H1 (cell line): ENCODE results near the gene NARS2. TPM values are rescaled to one million over a fixed set of nuclear protein-coding genes. Genes with fewer than 3 reads are reported as not detected.

ENCODE experiments used
- CTCF ChIA-PET: fragments of 300-600 bp; sonication (Branson Sonifier 250); formaldehyde crosslinking; loops from one replicate; lab custom pipeline; 2021; ENCODE audit not compliant: partially characterized antibody; lab: Charles Lee
- POLR2A ChIA-PET: fragments of 300-600 bp; sonication (Branson Sonifier 250); formaldehyde crosslinking; loops from one replicate; lab custom pipeline; 2021; ENCODE audit warnings: inconsistent platforms; ENCODE audit not compliant: partially characterized antibody; lab: Charles Lee
- DNase-seq, 2 experiments: peaks; one replicate each; pipeline versions ENCODE4 v3.0.0 to v3.0.0-alpha.2; 2010 to 2022; ENCODE audit warnings: low spot score in 2 of 2, low read depth in 1 of 2, mixed read lengths in 1 of 2
- FAIRE-seq: peaks from 2 replicates; lab custom pipeline; 2011; peaks lifted over from hg19 to GRCh38; lab: Jason Lieb, UNC
- H2AFZ ChIP-seq: 2 replicates; pipeline ENCODE4 v1.8.1; 2012; ENCODE audit warnings: low read length, inconsistent platforms
- H2AK5ac ChIP-seq: 2 replicates; pipeline ENCODE4 v1.6.1; 2013; ENCODE audit warnings: low read depth, low read length
- H2BK120ac ChIP-seq: replicated peaks from 2 replicates; pipeline ENCODE3; 2013; ENCODE audit warnings: low read depth, low read length, inconsistent platforms
- H2BK12ac ChIP-seq: 2 replicates; pipeline ENCODE4 v1.6.1; 2013; ENCODE audit warnings: low read depth, low read length
- H2BK15ac ChIP-seq: 2 replicates; pipeline ENCODE4 v1.6.1; 2013; ENCODE audit warnings: low read length
- H2BK20ac ChIP-seq: 2 replicates; pipeline ENCODE4 v1.6.1; 2013; ENCODE audit warnings: low read length
- H2BK5ac ChIP-seq: 2 replicates; pipeline ENCODE4 v1.6.1; 2013; ENCODE audit warnings: low read depth, low read length
- H3K14ac ChIP-seq: 2 replicates; pipeline ENCODE4 v1.6.1; 2013; ENCODE audit warnings: inconsistent platforms; ENCODE audit not compliant: insufficient read length
- H3K18ac ChIP-seq: 2 replicates; pipeline ENCODE4 v1.6.1; 2013; ENCODE audit warnings: low read length; ENCODE audit errors: extremely low read depth
- H3K23ac ChIP-seq: 2 replicates; pipeline ENCODE4 v1.6.1; 2013; ENCODE audit warnings: inconsistent platforms; ENCODE audit not compliant: insufficient read length
- H3K23me2 ChIP-seq: 2 replicates; pipeline ENCODE4 v1.6.1; 2013; ENCODE audit warnings: low read depth, low read length
- H3K27ac ChIP-seq: 2 replicates; pipeline ENCODE4 v1.6.1; 2011; ENCODE audit warnings: low read depth, low read length, inconsistent platforms
- H3K27me3 ChIP-seq, 4 experiments: replicated peaks in 1 of 4; 1 replicate in 1 of 4; 2 replicates in 3 of 4; pipeline versions ENCODE4 v1.6.1 to v1.8.1; 2011 to 2013; ENCODE audit warnings: low read length in 3 of 4, mild to moderate bottlenecking in 3 of 4, inconsistent platforms in 2 of 4, mixed read lengths in 2 of 4, moderate library complexity in 1 of 4; ENCODE audit not compliant: control insufficient read depth in 3 of 4, insufficient read depth in 3 of 4; ENCODE audit errors: extremely low read depth in 1 of 4
- H3K36me3 ChIP-seq, 4 experiments: 2 replicates each; pipeline versions ENCODE4 v1.6.1 to v1.8.1; 2011 to 2013; ENCODE audit warnings: mild to moderate bottlenecking in 4 of 4, low read length in 3 of 4, moderate library complexity in 2 of 4, control low read depth in 1 of 4, inconsistent platforms in 1 of 4; ENCODE audit not compliant: insufficient read depth in 4 of 4, control insufficient read depth in 2 of 4
- H3K4ac ChIP-seq: replicated peaks from 2 replicates; pipeline ENCODE3; 2013; ENCODE audit warnings: low read length, low read depth, mixed read lengths, inconsistent platforms; ENCODE audit not compliant: insufficient read length
- H3K4me1 ChIP-seq, 4 experiments: replicated peaks in 1 of 4; 1 replicate in 1 of 4; 2 replicates in 3 of 4; pipeline versions ENCODE4 v1.6.1 to v1.8.1; 2011 to 2013; ENCODE audit warnings: low read length in 3 of 4, inconsistent platforms in 2 of 4, mixed read lengths in 1 of 4; ENCODE audit not compliant: insufficient read depth in 4 of 4, control insufficient read depth in 3 of 4
- H3K4me2 ChIP-seq, 2 experiments: 2 replicates each; pipeline versions ENCODE4 v1.6.1 to v1.8.1; 2011 to 2013; ENCODE audit warnings: low read depth in 2 of 2, low read length in 2 of 2, control low read depth in 1 of 2, inconsistent platforms in 1 of 2, mild to moderate bottlenecking in 1 of 2; ENCODE audit not compliant: insufficient read depth in 1 of 2
- H3K4me3 ChIP-seq, 4 experiments: fragments of 200-600, 300-600 bp in 1 of 4; sonication (generic), shearing (Covaris generic), sonication (Bioruptor Twin) in 1 of 4; 2 replicates each; pipeline versions ENCODE4 v1.5.1 to v1.8.1; 2011 to 2016; ENCODE audit warnings: low read length in 4 of 4, low read depth in 3 of 4, control low read depth in 2 of 4, inconsistent platforms in 2 of 4, mild to moderate bottlenecking in 2 of 4, mixed read lengths in 1 of 4, moderate library complexity in 1 of 4; ENCODE audit not compliant: insufficient read depth in 2 of 4; ENCODE audit errors: extremely low read depth in 1 of 4
- H3K56ac ChIP-seq: replicated peaks from 2 replicates; pipeline ENCODE3; 2013; ENCODE audit warnings: low read depth, mild to moderate bottlenecking, mixed read lengths, low read length, inconsistent platforms; ENCODE audit not compliant: insufficient read length
- H3K79me1 ChIP-seq: 2 replicates; pipeline ENCODE4 v1.6.1; 2013; ENCODE audit warnings: low read depth, low read length, control low read depth
- H3K79me2 ChIP-seq, 2 experiments: 2 replicates each; pipeline versions ENCODE4 v1.6.1 to v1.8.1; 2012 to 2013; ENCODE audit warnings: low read length in 2 of 2, mild to moderate bottlenecking in 2 of 2, inconsistent platforms in 1 of 2; ENCODE audit not compliant: insufficient read depth in 2 of 2, control insufficient read depth in 1 of 2
- H3K9ac ChIP-seq, 4 experiments: replicated peaks in 1 of 4; 1 replicate in 1 of 4; 2 replicates in 3 of 4; pipeline versions ENCODE4 v1.6.1 to v1.8.1; 2011 to 2013; ENCODE audit warnings: low read depth in 3 of 4, low read length in 3 of 4, control low read depth in 2 of 4, mild to moderate bottlenecking in 2 of 4, moderate library complexity in 2 of 4, inconsistent platforms in 1 of 4; ENCODE audit errors: extremely low read depth in 1 of 4
- H3K9me3 ChIP-seq, 2 experiments: 2 replicates each; pipeline versions ENCODE4 v1.6.1 to v1.8.1; 2012 to 2013; ENCODE audit warnings: mild to moderate bottlenecking in 2 of 2, moderate library complexity in 2 of 2, control low read depth in 1 of 2, inconsistent platforms in 1 of 2, low read depth in 1 of 2, low read length in 1 of 2, mixed read lengths in 1 of 2; ENCODE audit not compliant: insufficient read depth in 2 of 2
- H4K20me1 ChIP-seq, 2 experiments: replicated peaks in 1 of 2; 2 replicates each; pipeline versions ENCODE3 to v1.8.1; 2011 to 2013; ENCODE audit warnings: inconsistent platforms in 2 of 2, low read length in 2 of 2, mild to moderate bottlenecking in 1 of 2; ENCODE audit not compliant: insufficient read depth in 2 of 2, control insufficient read depth in 1 of 2
- H4K5ac ChIP-seq: 2 replicates; pipeline ENCODE4 v1.6.1; 2013; ENCODE audit warnings: low read length, low read depth, mixed read lengths, inconsistent platforms; ENCODE audit not compliant: insufficient read length
- H4K8ac ChIP-seq: 2 replicates; pipeline ENCODE4 v1.8.0; 2013; ENCODE audit warnings: mild to moderate bottlenecking, moderate library complexity, low read length, inconsistent platforms; ENCODE audit not compliant: insufficient read depth; ENCODE audit errors: extremely low read depth
- H4K91ac ChIP-seq: replicated peaks from 2 replicates; pipeline ENCODE3; 2013; ENCODE audit warnings: low read length, mixed read lengths, inconsistent platforms; ENCODE audit not compliant: insufficient read length
- GTF2F1 ChIP-seq: IDR thresholded peaks from 2 replicates; pipeline ENCODE4 v1.6.1; 2012; ENCODE audit warnings: low read depth, low read length, improper control_type of control experiment, borderline replicate concordance
- MAFK ChIP-seq: IDR thresholded peaks from 2 replicates; pipeline ENCODE4 v1.6.1; 2012; ENCODE audit warnings: low read depth, mild to moderate bottlenecking, improper control_type of control experiment, low read length
- PHF8 ChIP-seq: fragments of 200-600 bp; sonication (generic); conservative IDR thresholded peaks from 2 replicates; pipeline ENCODE4 v1.7.1; 2012; ENCODE audit warnings: low read depth, mild to moderate bottlenecking, inconsistent platforms, low read length, moderate library complexity
- WGBS, 2 experiments: shearing (Covaris generic) in 1 of 2; methylation state at CpG; one replicate each; pipeline versions ENCODE4 v1.1.6 to v1.1.7; 2013 to 2015; ENCODE audit warnings: low lambda C conversion rate in 2 of 2, mixed read lengths in 2 of 2, inconsistent platforms in 1 of 2, low coverage in 1 of 2, missing lambda C conversion rate in 1 of 2; ENCODE audit not compliant: insufficient replicate concordance in 2 of 2, insufficient coverage in 1 of 2, insufficient read length in 1 of 2; ENCODE audit errors: extremely low coverage in 1 of 2, missing lambda C conversion rate in 1 of 2; 5-methylcytosine and 5-hydroxymethylcytosine counted together
- polyA plus RNA-seq, 7 experiments: library from polyadenylated mRNA; depleted of rRNA in 3 of 7; stranded (reverse) in 5 of 7; unstranded in 2 of 7; fragments of >200 nt in 5 of 7; fragments of 200-250 nt in 2 of 7; gene quantifications; 1 replicate in 5 of 7; 2 replicates in 1 of 7; 4 replicates in 1 of 7; pipeline versions ENCODE4 v1.2.1 to v1.2.3, GENCODE V29; 2011 to 2013; ENCODE audit warnings: missing spikeins in 2 of 7, mixed read lengths in 2 of 7
- total RNA-seq: library from RNA; stranded (reverse); fragmentation: NEBNext Ultra II Directional; extraction: Animal tissue kit (Norgen Biotek cat#: 25700); gene quantifications from 2 replicates; pipeline ENCODE4 v1.2.1, GENCODE V29; 2021

Gene NARS2
- total and polyA plus RNA-seq, 2 of the 8 experiments (the other 6 are each of a cell fraction or from before 2014, with no cell fraction given), result 26.2 to 51.6 TPM

DNA sequence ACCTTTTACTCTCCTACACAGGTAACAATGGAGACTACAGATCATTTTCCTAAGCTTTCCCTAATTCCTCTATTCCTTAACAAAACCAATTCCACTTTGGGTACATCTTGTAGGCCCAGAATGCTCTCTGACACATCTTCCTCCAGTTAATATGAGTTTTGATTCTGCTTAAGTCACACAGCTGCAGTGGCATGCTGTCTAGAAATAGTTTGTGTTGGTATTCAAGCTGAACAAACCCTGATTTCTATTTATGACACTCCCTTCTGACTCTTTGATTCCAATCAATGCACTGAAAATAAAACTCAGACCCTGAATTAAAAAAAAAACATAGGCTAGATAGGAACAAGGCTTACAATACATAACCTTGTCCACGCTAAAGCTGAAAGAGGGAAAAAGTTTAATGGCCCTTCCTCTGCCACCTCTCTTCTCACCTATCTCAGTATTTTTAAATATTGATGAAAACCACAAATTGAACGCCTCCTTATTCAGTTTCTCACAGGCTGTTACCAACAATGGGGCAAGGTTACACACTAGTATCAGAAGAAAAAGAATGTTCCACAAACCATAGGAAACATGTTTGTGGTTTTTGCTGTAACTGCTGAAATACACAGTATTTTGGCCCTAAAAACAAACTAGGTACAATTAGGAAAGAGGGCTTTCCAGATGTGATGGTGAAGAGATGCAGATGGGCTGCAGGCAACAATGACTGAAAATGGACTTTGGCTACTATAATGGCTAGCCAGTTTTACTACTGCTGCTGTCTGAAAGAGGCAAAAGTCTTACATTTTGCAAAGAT lies 121.3 kb downstream of the NARS2 start:
- Histone ChIP-seq H3K23me2 (no peaks in the 10 kb centered on the region), H2BK120ac (no peak overlapping the region), H3K36me3 (peaks cover 0 to 8% (median 0%) of the 10 kb centered on the region in 4 experiments; a peak in 4 of 8 replicates), H4K20me1 (no peaks in the 10 kb centered on the region), H2BK20ac (no peak overlapping the region), H2BK5ac (no peak overlapping the region), H2BK12ac (no peak overlapping the region), H3K79me1 (no peaks in the 10 kb centered on the region), H4K5ac (no peak overlapping the region), H3K14ac (no peak overlapping the region), H3K18ac (no peak overlapping the region), H3K56ac (no peak overlapping the region), H4K8ac (no peak overlapping the region), H3K23ac (no peak overlapping the region), H3K4me3 (no peak overlapping the region), H3K79me2 (no peaks in the 10 kb centered on the region), H3K4me2 (no peak overlapping the region), H3K27me3 (peaks cover 0 to 1% (median 0%) of the 10 kb centered on the region in 4 experiments; a peak in 1 of 7 replicates), H3K4ac (no peak overlapping the region), H3K9ac (no peak overlapping the region), H2AFZ (no peak overlapping the region), H3K4me1 (no peaks in the 10 kb centered on the region), H4K91ac (no peak overlapping the region), H3K9me3 (no peaks in the 10 kb centered on the region), H2AK5ac (no peak overlapping the region), H3K27ac (no peak overlapping the region), H2BK15ac (no peak overlapping the region)
- FAIRE-seq, result no peak
- 89% methylated on average over 2 of the region's 2 CpGs; no CpG with 5 or more reads in 1 of the 2 experiments for WGBS, 2 experiments
- DNase-seq, result no peak
- POLR2A ChIA-PET, result no interaction called here
- CTCF ChIA-PET, result no interaction called here
- no peak for TF ChIP-seq GTF2F1
- no peak for TF ChIP-seq MAFK
- TF ChIP-seq PHF8, result no peak
